Measurements from ENCODE around the gene ZBTB21. TPM values are rescaled to one million over a fixed set of nuclear protein-coding genes. Genes with fewer than 3 reads are reported as not detected.

ZBTB21 gene
- polyA plus RNA-seq, 1 of the 3 experiments (the other 2 are of a cell fraction), result 2.9 TPM

GRCh38 chr21:42017022-42017421 is 6.9 kb upstream of the ZBTB21 start:
- H2AFZ ChIP-seq (ENCODE audit: low read depth), result no peak overlapping the region
- DNase-seq, result no peak
- WGBS (ENCODE audit: low lambda C conversion rate), result 83% methylated on average over 2 of the region's 2 CpGs
- POLR2A ChIA-PET, result no interaction called here
- H3K36me3 ChIP-seq (replicated peaks in 1 of 2; ENCODE audit: control insufficient read depth in 1 of 2, insufficient read depth in 2 of 2, low read length in 1 of 2), result no peaks in the 10 kb centered on the region
- no peaks in the 10 kb centered on the region for H3F3A ChIP-seq (replicated peaks; ENCODE audit: insufficient read depth)
- H3K4me2 ChIP-seq, result no peak overlapping the region
- no peak overlapping the region for H3K9ac ChIP-seq
- CTCF ChIA-PET, result interaction anchor here (1.0 to 1.1 kb wide), 2 partner anchors 12 to 100 kb away, joined by 3 to 4 read pairs; no protein-coding TSS in a partner anchor
- H3K4me1 ChIP-seq (ENCODE audit: control insufficient read depth in 1 of 2, insufficient read depth in 2 of 2, low read depth in 1 of 2, low read length in 1 of 2), result peaks cover 0 to 4% of the 10 kb centered on the region in 2 experiments; a peak in 1 of 4 replicates
- H3K27me3 ChIP-seq (ENCODE audit: insufficient read depth), result no peaks in the 10 kb centered on the region; the same call in none of the 2 replicates
- H3K27ac ChIP-seq (ENCODE audit: low read depth in 2 of 2, low read length in 1 of 2), result no peak overlapping the region
- no peaks in the 10 kb centered on the region for H3K9me3 ChIP-seq
- no peaks in the 10 kb centered on the region for H3K9me2 ChIP-seq
- no peak overlapping the region for H3K4me3 ChIP-seq (ENCODE audit: low read depth in 2 of 2, low read length in 1 of 2)
- no peaks in the 10 kb centered on the region for H4K20me1 ChIP-seq (ENCODE audit: insufficient read depth)
- no peak for TF ChIP-seq NFIC (IDR thresholded peaks at IDR 0.05; ENCODE audit: borderline replicate concordance)
- TF ChIP-seq TAF1 (IDR thresholded peaks at IDR 0.05; ENCODE audit: borderline replicate concordance, low read depth, low read length), result no peak
- no peaks in the 10 kb centered on the region for H3K79me2 ChIP-seq (ENCODE audit: insufficient read depth)

- WGBS (ENCODE audit: low lambda C conversion rate), result 87% methylated on average over 13 of the region's 19 CpGs
- POLR2A ChIA-PET, result no interaction called here
- H3F3A ChIP-seq (replicated peaks; ENCODE audit: insufficient read depth), result no peaks in the 10 kb centered on the region
- H2AFZ ChIP-seq (ENCODE audit: low read depth), result no peak overlapping the region
- no peaks in the 10 kb centered on the region for H3K9me3 ChIP-seq
- no peak for TF ChIP-seq JUND (IDR thresholded peaks at IDR 0.05)
- H4K20me1 ChIP-seq (ENCODE audit: insufficient read depth), result no peaks in the 10 kb centered on the region
- H3K79me2 ChIP-seq (ENCODE audit: insufficient read depth), result no peaks in the 10 kb centered on the region
- H3K4me1 ChIP-seq (ENCODE audit: control insufficient read depth in 1 of 2, insufficient read depth in 2 of 2, low read depth in 1 of 2, low read length in 1 of 2), result peaks cover 0 to 4% of the 10 kb centered on the region in 2 experiments; a peak in 2 of 4 replicates
- H3K4me3 ChIP-seq (ENCODE audit: low read depth in 2 of 2, low read length in 1 of 2), result no peak overlapping the region
- no peaks in the 10 kb centered on the region for H3K36me3 ChIP-seq (replicated peaks in 1 of 2; ENCODE audit: control insufficient read depth in 1 of 2, insufficient read depth in 2 of 2, low read length in 1 of 2)
- CTCF ChIA-PET, result interaction anchor here (1.0 to 1.1 kb wide), 2 partner anchors 12 to 101 kb away, joined by 3 to 4 read pairs; no protein-coding TSS in a partner anchor
- H3K27ac ChIP-seq (ENCODE audit: low read depth in 2 of 2, low read length in 1 of 2), result no peak overlapping the region
- H3K9me2 ChIP-seq, result no peaks in the 10 kb centered on the region
- no peaks in the 10 kb centered on the region; the same call in none of the 2 replicates for H3K27me3 ChIP-seq (ENCODE audit: insufficient read depth)
- no peak overlapping the region for H3K9ac ChIP-seq
- DNase-seq, result no peak
- H3K4me2 ChIP-seq, result no peak overlapping the region
Measured at GRCh38 chr21:42016364-42016985, 6.3 kb upstream of the ZBTB21 start.

- TF ChIP-seq RAD21 (IDR thresholded peaks at IDR 0.05; ENCODE audit: low read length) (no peak), NFIC (IDR thresholded peaks at IDR 0.05; ENCODE audit: borderline replicate concordance) (no peak), RCOR1 (IDR thresholded peaks at IDR 0.05; ENCODE audit: low read length) (no peak), TEAD4 (IDR thresholded peaks at IDR 0.05; ENCODE audit: borderline replicate concordance, insufficient read depth) (no peak), ZBTB33 (IDR thresholded peaks at IDR 0.05; ENCODE audit: borderline replicate concordance, low read depth) (no peak), GATA2 (CRISPR knock-in tag; IDR thresholded peaks at IDR 0.05) (no peak), MXI1 (IDR thresholded peaks at IDR 0.05; ENCODE audit: low read depth, low read length) (no peak)
Measured at GRCh38 chr21:42013931-42014330, 3.8 kb upstream of the ZBTB21 start.

More at GRCh38 chr21:42013931-42014330, 3.8 kb upstream of the ZBTB21 start:
- Histone ChIP-seq H3F3A (replicated peaks; ENCODE audit: insufficient read depth) (no peaks in the 10 kb centered on the region), H3K79me2 (ENCODE audit: insufficient read depth) (peaks cover 5% of the 10 kb centered on the region; the same call in 1 of the 2 replicates), H3K9me3 (no peaks in the 10 kb centered on the region), H4K20me1 (ENCODE audit: insufficient read depth) (no peaks in the 10 kb centered on the region), H3K9ac (no peak overlapping the region), H3K27me3 (ENCODE audit: insufficient read depth) (no peaks in the 10 kb centered on the region; the same call in none of the 2 replicates), H3K4me2 (no peak overlapping the region), H2AFZ (ENCODE audit: low read depth) (no peak overlapping the region), H3K4me1 (ENCODE audit: control insufficient read depth in 1 of 2, insufficient read depth in 2 of 2, low read depth in 1 of 2, low read length in 1 of 2) (peaks cover 0 to 8% of the 10 kb centered on the region in 2 experiments; a peak in 2 of 4 replicates), H3K9me2 (no peaks in the 10 kb centered on the region), H3K36me3 (replicated peaks in 1 of 2; ENCODE audit: control insufficient read depth in 1 of 2, insufficient read depth in 2 of 2, low read length in 1 of 2) (no peaks in the 10 kb centered on the region), H3K27ac (ENCODE audit: low read depth in 2 of 2, low read length in 1 of 2) (no peak overlapping the region), H3K4me3 (ENCODE audit: low read depth in 2 of 2, low read length in 1 of 2) (no peak overlapping the region)
- 68% methylated on average over 7 of the region's 7 CpGs for WGBS (ENCODE audit: low lambda C conversion rate)
- DNase-seq, result no peak
- CTCF ChIA-PET, result interaction anchor here (1.1 to 1.6 kb wide), 3 partner anchors 9 to 93 kb away, joined by 4 to 12 read pairs (median 5); no protein-coding TSS in a partner anchor
- POLR2A ChIA-PET, result no interaction called here
